Measurements from ENCODE around the gene APOH.

Gene APOH

DNA sequence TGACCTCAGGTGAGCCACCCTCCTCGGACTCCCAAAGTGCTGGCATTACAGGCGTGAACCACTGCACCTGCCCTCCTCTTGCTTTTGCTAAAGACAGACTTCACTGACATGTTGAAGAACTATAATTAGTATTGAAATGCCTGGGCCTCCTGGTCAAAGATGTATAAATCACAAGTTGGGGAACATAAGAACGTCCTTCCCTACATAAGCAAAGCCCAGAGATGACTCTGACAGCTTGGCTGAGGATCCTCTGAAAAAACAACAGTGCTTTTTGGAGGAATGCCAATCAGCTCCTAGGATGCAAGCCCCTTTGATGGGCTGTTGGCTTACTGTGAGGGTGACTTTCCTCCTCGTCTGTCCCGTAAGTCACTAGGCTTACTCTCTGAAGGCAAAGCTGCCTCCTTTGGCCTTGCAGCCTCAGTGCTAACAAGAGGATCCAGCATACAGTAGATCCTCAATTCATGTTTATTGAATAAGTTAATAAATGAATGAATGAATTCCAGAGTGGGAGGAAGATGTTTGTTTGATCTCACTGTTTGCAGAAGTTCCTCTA lies 6.3 kb downstream of the APOH start:
- Histone ChIP-seq H3K27ac (no peak overlapping the region), H3K4me3 (no peak overlapping the region)
- no peak for DNase-seq (ENCODE audit: low spot score)
- TF ChIP-seq, protein P1, sequence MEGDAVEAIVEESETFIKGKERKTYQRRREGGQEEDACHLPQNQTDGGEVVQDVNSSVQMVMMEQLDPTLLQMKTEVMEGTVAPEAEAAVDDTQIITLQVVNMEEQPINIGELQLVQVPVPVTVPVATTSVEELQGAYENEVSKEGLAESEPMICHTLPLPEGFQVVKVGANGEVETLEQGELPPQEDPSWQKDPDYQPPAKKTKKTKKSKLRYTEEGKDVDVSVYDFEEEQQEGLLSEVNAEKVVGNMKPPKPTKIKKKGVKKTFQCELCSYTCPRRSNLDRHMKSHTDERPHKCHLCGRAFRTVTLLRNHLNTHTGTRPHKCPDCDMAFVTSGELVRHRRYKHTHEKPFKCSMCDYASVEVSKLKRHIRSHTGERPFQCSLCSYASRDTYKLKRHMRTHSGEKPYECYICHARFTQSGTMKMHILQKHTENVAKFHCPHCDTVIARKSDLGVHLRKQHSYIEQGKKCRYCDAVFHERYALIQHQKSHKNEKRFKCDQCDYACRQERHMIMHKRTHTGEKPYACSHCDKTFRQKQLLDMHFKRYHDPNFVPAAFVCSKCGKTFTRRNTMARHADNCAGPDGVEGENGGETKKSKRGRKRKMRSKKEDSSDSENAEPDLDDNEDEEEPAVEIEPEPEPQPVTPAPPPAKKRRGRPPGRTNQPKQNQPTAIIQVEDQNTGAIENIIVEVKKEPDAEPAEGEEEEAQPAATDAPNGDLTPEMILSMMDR (IDR thresholded peaks at IDR 0.05), result no peak

DNA sequence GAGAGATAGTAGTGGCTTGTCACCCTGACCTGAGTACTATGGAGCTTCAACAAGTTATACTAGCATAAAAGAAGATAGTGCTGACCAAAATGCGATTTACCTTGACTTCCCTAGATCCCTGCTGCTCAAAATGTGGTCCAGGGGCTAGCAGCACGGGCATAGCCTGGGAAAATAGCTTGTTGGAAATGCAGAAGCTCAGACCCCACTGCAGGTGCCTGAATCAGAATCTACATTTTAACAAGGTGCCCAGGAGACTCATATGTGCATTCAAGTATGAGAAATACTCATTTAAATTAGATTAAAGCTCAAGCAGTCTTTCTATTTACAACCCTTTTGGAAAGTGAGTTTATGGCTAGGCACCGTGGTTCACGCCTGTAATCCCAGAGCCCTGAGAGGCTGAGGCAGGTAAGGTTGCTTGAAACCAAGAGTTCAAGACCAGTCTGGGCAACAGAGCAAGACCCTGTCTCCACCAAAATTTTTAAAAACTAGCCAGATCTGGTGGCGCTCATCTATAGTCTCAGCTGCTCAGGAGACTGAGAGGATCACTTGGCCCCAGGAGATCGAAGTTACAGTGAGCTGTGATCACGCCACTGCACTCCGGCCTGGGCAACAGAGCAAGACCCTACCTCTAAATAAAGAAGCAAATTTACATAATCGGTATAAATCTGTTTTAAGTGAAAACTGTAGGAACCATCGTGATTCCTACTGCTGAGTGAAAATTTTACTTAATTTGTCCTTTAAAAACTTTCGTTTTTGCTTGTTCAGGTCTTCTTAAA lies 7.3 kb downstream of the APOH start:
- Histone ChIP-seq H3K27ac (no peak overlapping the region), H3K4me3 (no peak overlapping the region)
- no peak for DNase-seq (ENCODE audit: low spot score)
- TF ChIP-seq, protein P1 (IDR thresholded peaks at IDR 0.05), result no peak

DNA sequence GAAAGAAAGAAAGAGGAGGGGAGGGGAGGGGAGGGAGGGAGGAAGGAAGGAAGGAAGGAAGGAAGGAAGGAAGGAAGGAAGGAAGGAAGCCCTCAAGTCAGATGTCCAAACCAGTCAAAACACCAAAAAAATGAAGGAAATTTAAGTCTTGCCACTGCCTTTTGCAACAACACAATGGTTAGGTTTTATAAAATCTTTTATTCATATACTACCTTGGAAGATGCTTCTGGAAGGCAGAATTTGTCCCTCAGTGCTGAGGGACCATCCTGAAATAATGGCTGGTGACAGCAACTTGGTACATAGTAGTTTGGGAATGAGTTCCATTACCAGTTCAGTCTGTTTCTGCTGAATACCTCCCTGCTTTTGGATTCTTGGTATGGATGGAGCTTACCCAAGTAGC lies 7.9 kb downstream of the APOH start:
- Histone ChIP-seq H3K4me3 (no peak overlapping the region), H3K27ac (no peak overlapping the region)
- TF ChIP-seq, protein P1 (IDR thresholded peaks at IDR 0.05), result no peak
- no peak for DNase-seq (ENCODE audit: low spot score)

DNA sequence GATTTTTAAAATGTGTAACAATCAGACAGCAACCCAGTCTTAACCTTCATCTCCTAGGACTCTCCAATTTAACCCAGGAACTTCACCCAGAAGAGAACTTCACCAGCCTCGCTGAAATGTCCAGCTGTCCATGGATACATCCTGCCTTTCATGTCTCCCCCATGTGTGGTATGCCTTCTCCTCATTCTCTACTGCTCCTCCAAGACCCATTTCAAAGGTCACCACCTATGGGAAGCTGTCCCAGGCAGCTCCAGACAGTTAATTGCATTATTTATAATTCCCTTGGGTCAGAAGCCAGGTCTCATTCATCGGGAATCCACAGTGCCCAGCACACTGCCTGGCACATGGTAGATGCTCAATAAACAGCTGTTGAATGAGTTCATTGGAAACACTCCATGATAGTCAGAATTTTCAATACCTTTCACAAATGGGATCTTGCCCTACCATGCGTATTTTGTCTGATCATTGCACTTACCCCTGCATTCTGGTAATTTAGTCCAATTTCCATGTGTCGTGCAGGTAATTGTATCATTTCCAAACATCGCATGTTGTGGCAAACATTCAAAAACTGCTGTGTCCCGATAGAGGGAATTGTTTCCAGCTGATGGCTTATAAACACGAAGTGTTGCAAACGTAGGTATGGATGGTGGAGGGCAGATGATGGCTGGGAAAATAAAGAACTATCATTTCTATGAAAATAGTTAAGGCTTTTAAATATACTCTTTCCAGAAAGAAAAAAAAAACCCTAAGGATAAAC lies 9.0 kb downstream of the APOH start:
- no peak for DNase-seq (ENCODE audit: low spot score)
- H3K4me3 ChIP-seq, result no peak overlapping the region
- TF ChIP-seq, protein P1 (IDR thresholded peaks at IDR 0.05), result no peak
- no peak overlapping the region for H3K27ac ChIP-seq

DNA sequence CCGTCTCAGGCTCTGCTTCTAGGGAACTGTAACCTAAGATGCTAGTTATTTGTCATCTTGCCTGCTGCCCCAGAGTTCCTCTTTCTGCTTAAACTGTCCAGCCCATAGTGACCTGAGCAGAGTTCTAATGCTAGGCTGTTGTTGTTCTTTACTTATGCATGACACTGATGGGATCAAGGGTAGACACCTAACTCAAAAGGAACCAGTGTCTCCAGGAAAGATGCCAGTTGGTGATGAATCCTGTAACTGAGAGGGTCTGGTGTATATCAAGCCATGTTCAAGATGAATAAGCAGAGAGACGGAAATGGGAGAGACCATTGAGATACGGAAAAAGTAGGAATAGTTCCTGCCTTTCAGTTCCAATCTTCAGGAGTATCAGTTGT lies 13.7 kb downstream of the APOH start:
- no peak for DNase-seq (ENCODE audit: low spot score)
- TF ChIP-seq, protein P1 (IDR thresholded peaks at IDR 0.05), result no peak
- H3K27ac ChIP-seq, result no peak overlapping the region
- no peak overlapping the region for H3K4me3 ChIP-seq

DNA sequence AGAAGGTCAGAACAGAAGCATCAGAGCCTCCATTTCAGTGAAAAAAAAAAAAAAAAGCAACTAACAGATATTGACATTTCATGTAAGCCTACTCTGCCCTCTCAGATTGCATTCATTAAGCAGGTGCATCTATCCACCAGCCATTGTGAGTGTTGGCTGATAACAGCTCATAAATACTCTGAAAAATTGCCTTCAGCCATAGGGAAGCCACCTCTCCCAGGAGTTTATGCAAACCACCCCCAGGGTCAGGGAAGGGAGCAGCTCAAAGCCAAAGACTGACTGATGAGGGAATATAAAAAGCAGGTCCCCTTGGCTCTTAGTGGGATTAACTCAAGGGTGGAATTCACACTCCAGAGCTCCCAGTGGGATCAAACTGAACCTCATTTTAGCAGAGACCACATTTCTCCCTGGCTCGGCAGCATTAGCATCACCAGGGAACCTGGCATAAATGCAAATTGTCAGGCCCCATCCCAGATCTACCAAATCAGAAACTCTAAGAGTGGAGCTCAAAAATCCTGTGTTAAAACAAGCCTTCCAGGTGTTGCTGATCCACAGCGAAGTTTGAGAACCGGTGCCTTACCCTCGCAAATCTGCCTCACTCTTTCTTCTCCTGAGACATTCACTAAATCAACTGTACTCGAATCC lies 14.2 kb downstream of the APOH start:
- no peak for DNase-seq (ENCODE audit: low spot score)
- TF ChIP-seq, protein P1 (IDR thresholded peaks at IDR 0.05), result no peak
- Histone ChIP-seq H3K27ac (no peak overlapping the region), H3K4me3 (no peak overlapping the region)

Measured in coronary artery (tissue), 2 donors.